H9 (cell line): Measurements from ENCODE around the gene CELF4. TPM values are rescaled to one million over a fixed set of nuclear protein-coding genes. Genes with fewer than 3 reads are reported as not detected.

Experiments
- DNase-seq: peaks from one replicate; pipeline ENCODE4 v3.0.0-alpha.2; 2017
- H2AFZ ChIP-seq: one replicate; pipeline ENCODE4 v1.6.1; 2013; ENCODE audit warnings: mild to moderate bottlenecking, low read length, control low read depth, moderate library complexity
- H2AK5ac ChIP-seq: 2 replicates; pipeline ENCODE4 v1.6.1; 2013; ENCODE audit warnings: low read length, control low read depth, mixed read lengths; ENCODE audit not compliant: insufficient read length
- H2BK120ac ChIP-seq: one replicate; pipeline ENCODE4 v1.6.1; 2013; ENCODE audit warnings: low read depth, mild to moderate bottlenecking, low read length, control low read depth, inconsistent platforms; ENCODE audit not compliant: poor library complexity, severe bottlenecking
- H2BK12ac ChIP-seq: 2 replicates; pipeline ENCODE4 v1.6.1; 2013; ENCODE audit warnings: low read length, control low read depth, mixed read lengths, low read depth; ENCODE audit not compliant: insufficient read length
- H2BK15ac ChIP-seq: 2 replicates; pipeline ENCODE4 v1.6.1; 2013; ENCODE audit warnings: low read depth, low read length, control low read depth
- H2BK20ac ChIP-seq: one replicate; pipeline ENCODE4 v1.6.1; 2013; ENCODE audit warnings: low read depth, mild to moderate bottlenecking, low read length, control low read depth, inconsistent platforms; ENCODE audit not compliant: poor library complexity, severe bottlenecking
- H2BK5ac ChIP-seq: 2 replicates; pipeline ENCODE4 v1.6.1; 2013; ENCODE audit warnings: low read length, control low read depth, mixed read lengths; ENCODE audit not compliant: insufficient read length
- H3K14ac ChIP-seq: 2 replicates; pipeline ENCODE4 v1.6.1; 2013; ENCODE audit warnings: low read length, control low read depth; ENCODE audit not compliant: insufficient read depth
- H3K18ac ChIP-seq: 2 replicates; pipeline ENCODE4 v1.6.1; 2013; ENCODE audit warnings: low read depth, mild to moderate bottlenecking, mixed read lengths, low read length, control low read depth; ENCODE audit not compliant: insufficient read length
- H3K23ac ChIP-seq: 2 replicates; pipeline ENCODE4 v1.6.1; 2013; ENCODE audit warnings: low read length, control low read depth, mixed read lengths, low read depth; ENCODE audit not compliant: insufficient read length
- H3K23me2 ChIP-seq: 2 replicates; pipeline ENCODE4 v1.6.1; 2013; ENCODE audit warnings: low read depth, mild to moderate bottlenecking, mixed read lengths, low read length, control low read depth; ENCODE audit not compliant: insufficient read length, poor library complexity, severe bottlenecking
- H3K27ac ChIP-seq: 2 replicates; pipeline ENCODE4 v1.5.1; 2013; ENCODE audit warnings: low read length, control low read depth, mixed read lengths, low read depth; ENCODE audit not compliant: insufficient read length
- H3K27me3 ChIP-seq: 2 replicates; pipeline ENCODE4 v1.6.1; 2013; ENCODE audit warnings: low read length, control low read depth, inconsistent platforms; ENCODE audit not compliant: insufficient read depth
- H3K4ac ChIP-seq: 2 replicates; pipeline ENCODE4 v1.6.1; 2013; ENCODE audit warnings: low read depth, mild to moderate bottlenecking, control low read depth, inconsistent platforms, low read length, moderate library complexity
- H3K4me1 ChIP-seq: 2 replicates; pipeline ENCODE4 v1.6.1; 2013; ENCODE audit warnings: low read length, control low read depth, inconsistent platforms; ENCODE audit not compliant: insufficient read depth
- H3K4me2 ChIP-seq: 2 replicates; pipeline ENCODE4 v1.6.1; 2013; ENCODE audit warnings: low read length, control low read depth, mixed read lengths; ENCODE audit not compliant: insufficient read length, insufficient read depth
- H3K56ac ChIP-seq: 2 replicates; pipeline ENCODE4 v1.6.1; 2013; ENCODE audit warnings: low read depth, mild to moderate bottlenecking, mixed read lengths, low read length, control low read depth; ENCODE audit not compliant: insufficient read length
- H3K79me1 ChIP-seq: 2 replicates; pipeline ENCODE4 v1.6.1; 2013; ENCODE audit warnings: low read depth, mild to moderate bottlenecking, moderate library complexity, low read length, control low read depth, inconsistent platforms; ENCODE audit not compliant: insufficient read depth, poor library complexity, severe bottlenecking
- H3K79me2 ChIP-seq: 2 replicates; pipeline ENCODE4 v1.6.1; 2013; ENCODE audit warnings: low read length, control low read depth, inconsistent platforms; ENCODE audit not compliant: insufficient read depth
- H3K9ac ChIP-seq: 2 replicates; pipeline ENCODE4 v1.6.1; 2013; ENCODE audit warnings: low read length, control low read depth, mixed read lengths; ENCODE audit not compliant: insufficient read length; ENCODE audit errors: extremely low read depth
- H3K9me3 ChIP-seq: one replicate; pipeline ENCODE4 v1.6.1; 2013; ENCODE audit warnings: low read depth, low read length, inconsistent platforms; ENCODE audit not compliant: control insufficient read depth
- H3T11ph ChIP-seq: one replicate; pipeline ENCODE4 v1.6.1; 2013; ENCODE audit warnings: mild to moderate bottlenecking, low read length, control low read depth, inconsistent platforms
- H4K20me1 ChIP-seq: one replicate; pipeline ENCODE4 v1.6.1; 2013; ENCODE audit not compliant: control insufficient read depth, insufficient read length, insufficient read depth
- H4K5ac ChIP-seq: 2 replicates; pipeline ENCODE4 v1.6.1; 2013; ENCODE audit warnings: low read depth, mild to moderate bottlenecking, mixed read lengths, low read length, control low read depth; ENCODE audit not compliant: insufficient read length
- H4K8ac ChIP-seq: replicated peaks from 2 replicates; pipeline ENCODE4 v1.6.1; 2013; ENCODE audit warnings: low read length, control low read depth, mixed read lengths, low read depth; ENCODE audit not compliant: insufficient read length
- H4K91ac ChIP-seq: 2 replicates; pipeline ENCODE4 v1.6.1; 2013; ENCODE audit warnings: low read depth, mild to moderate bottlenecking, moderate library complexity, mixed read lengths, low read length, control low read depth; ENCODE audit not compliant: insufficient read length
- H3K27ac Mint-ChIP-seq, 3 experiments: 2 replicates in 2 of 3; 3 replicates in 1 of 3; pipeline ENCODE4 v1.8.0; 2020 to 2021; ENCODE audit warnings: mixed read lengths in 3 of 3, mild to moderate bottlenecking in 1 of 3, moderate library complexity in 1 of 3
- H3K27me3 Mint-ChIP-seq: 2 replicates; pipeline ENCODE4 v1.8.0; 2021; ENCODE audit warnings: low read depth, mild to moderate bottlenecking, moderate library complexity, mixed read lengths
- H3K36me3 Mint-ChIP-seq, 3 experiments: 2 replicates in 2 of 3; 3 replicates in 1 of 3; pipeline ENCODE4 v1.8.0; 2020 to 2021; ENCODE audit warnings: low read depth in 3 of 3, mixed read lengths in 3 of 3; ENCODE audit not compliant: insufficient read depth in 1 of 3
- H3K4me1 Mint-ChIP-seq, 2 experiments: 2 replicates each; pipeline ENCODE4 v1.8.0; 2020; ENCODE audit warnings: mixed read lengths in 2 of 2
- H3K4me3 Mint-ChIP-seq, 2 experiments: 2 replicates in 1 of 2; 3 replicates in 1 of 2; pipeline ENCODE4 v1.8.0; 2020 to 2021; ENCODE audit warnings: mild to moderate bottlenecking in 2 of 2, mixed read lengths in 2 of 2, moderate library complexity in 1 of 2
- H3K9me3 Mint-ChIP-seq, 2 experiments: 2 replicates in 1 of 2; 3 replicates in 1 of 2; pipeline ENCODE4 v1.8.0; 2020; ENCODE audit warnings: mild to moderate bottlenecking in 2 of 2, mixed read lengths in 2 of 2, moderate library complexity in 1 of 2
- CTCF ChIP-seq: fragments of 200-600 bp; sonication (generic); conservative IDR thresholded peaks from 3 replicates; pipeline ENCODE4 v1.8.0; 2021; ENCODE audit warnings: antibody characterized with exemption, mild to moderate bottlenecking
- WGBS: extraction: QIAGEN DNeasy Blood & Tissue Kit; methylation state at CpG from one replicate; pipeline ENCODE4 v1.1.7; 2013; ENCODE audit warnings: missing lambda C conversion rate, low lambda C conversion rate, mixed read lengths; ENCODE audit not compliant: insufficient read length; ENCODE audit errors: extremely low coverage; 5-methylcytosine and 5-hydroxymethylcytosine counted together
- total RNA-seq: library from RNA; stranded (reverse); gene quantifications from 2 replicates; pipeline ENCODE4 v1.2.1, GENCODE V29; 2021

CELF4 gene
- total RNA-seq, 1 experiment from 2014 or later: 1.1 TPM

GRCh38 chr18:37407571-37407970 is 158.0 kb downstream of the CELF4 start:
- no peak overlapping the region for H2BK5ac ChIP-seq
- no peak overlapping the region for H3K14ac ChIP-seq
- no peak overlapping the region for H3K23ac ChIP-seq
- TF ChIP-seq CTCF: no peak
- H3K27ac ChIP-seq: no peak overlapping the region
- H3K27me3 ChIP-seq: no peaks in the 10 kb centered on the region
- H3K79me1 ChIP-seq: no peaks in the 10 kb centered on the region
- no peak overlapping the region for H3K56ac ChIP-seq
- H4K5ac ChIP-seq: no peak overlapping the region
- no peak overlapping the region for H2BK12ac ChIP-seq
- no peaks in the 10 kb centered on the region for H4K20me1 ChIP-seq
- Mint-ChIP-seq H3K36me3 (no peaks in the 10 kb centered on the region), H3K4me1 (peaks cover 26% of the 10 kb centered on the region in 2 experiments), H3K27ac (no peak overlapping the region; a peak in 1 of 7 replicates), H3K27me3 (peaks cover 15% of the 10 kb centered on the region), H3K9me3 (no peaks in the 10 kb centered on the region), H3K4me3 (no peak overlapping the region)
- no peaks in the 10 kb centered on the region for H3K79me2 ChIP-seq
- no peak overlapping the region for H3K4ac ChIP-seq
- H2AK5ac ChIP-seq: no peak overlapping the region
- no peak overlapping the region for H3K18ac ChIP-seq
- no peak overlapping the region for H2AFZ ChIP-seq
- no peaks in the 10 kb centered on the region; the same call in 1 of the 2 replicates for H3K4me1 ChIP-seq
- no peak overlapping the region for H4K91ac ChIP-seq
- no peak overlapping the region for H2BK15ac ChIP-seq
- H2BK120ac ChIP-seq: no peak overlapping the region
- no peak overlapping the region for H3T11ph ChIP-seq
- H3K9me3 ChIP-seq: no peaks in the 10 kb centered on the region
- no CpG with 5 or more reads among the region's 4 CpGs for WGBS
- DNase-seq: no peak
- H3K4me2 ChIP-seq: no peak overlapping the region
- no peak overlapping the region for H4K8ac ChIP-seq
- H2BK20ac ChIP-seq: no peak overlapping the region
- no peak overlapping the region for H3K9ac ChIP-seq
- H3K23me2 ChIP-seq: no peaks in the 10 kb centered on the region
